Measurements from ENCODE around the gene PMAIP1. TPM values are rescaled to one million over a fixed set of nuclear protein-coding genes. Genes with fewer than 3 reads are reported as not detected.

Gene PMAIP1
- total and polyA plus RNA-seq, 7 donors, result 0.25 to 2.9 (median 0.89) TPM

- Histone ChIP-seq H3K4me1 (no peaks in the 10 kb centered on the region), H3K27me3 (ENCODE audit: insufficient read depth in 3 of 3, low read length in 2 of 3) (peaks cover 0 to 57% (median 0%) of the 10 kb centered on the region in 3 donors), H3K27ac (peak overlapping the region; percentile 46), H3K4me3 (peak overlapping the region; percentile 66), H3K36me3 (ENCODE audit: insufficient read depth in 1 of 2, low read depth in 1 of 2) (no peaks in the 10 kb centered on the region), H3K9me3 (no peaks in the 10 kb centered on the region)
- 1 to 2% (median 2%) methylated on average over 45 to 51 of the region's 51 CpGs for WGBS, 3 donors
- peak in 3 of 4 donors; percentile 29 to 44 (median 36) for ATAC-seq
- intact Hi-C loops (cut with DNase I), result no loop called here
- DNase-seq, result no peak
- TF ChIP-seq CTCF (IDR thresholded peaks at IDR 0.05), result no peak
Measured at GRCh38 chr18:59900222-59901128, 679 bp downstream of the PMAIP1 start.

- no peak overlapping the region for H3K4me3 ChIP-seq
- 80 to 86% (median 84%) methylated on average over 8 of the region's 8 CpGs for WGBS, 3 donors
- no peaks in the 10 kb centered on the region for H3K36me3 ChIP-seq (ENCODE audit: insufficient read depth in 1 of 2, low read depth in 1 of 2)
- H3K9me3 ChIP-seq, result no peaks in the 10 kb centered on the region
- peaks cover 0 to 57% (median 0%) of the 10 kb centered on the region in 3 donors for H3K27me3 ChIP-seq (ENCODE audit: insufficient read depth in 3 of 3, low read length in 2 of 3)
- DNase-seq (no peak), ATAC-seq (no peak)
- no peak for TF ChIP-seq CTCF (IDR thresholded peaks at IDR 0.05)
- intact Hi-C loops (cut with DNase I), result no loop called here
- no peak overlapping the region for H3K27ac ChIP-seq
- H3K4me1 ChIP-seq, result no peaks in the 10 kb centered on the region
Measured at GRCh38 chr18:59902131-59902992, 2.6 kb downstream of the PMAIP1 start.

- Histone ChIP-seq H3K27me3 (ENCODE audit: insufficient read depth in 3 of 3, low read length in 2 of 3) (peaks cover 0 to 57% (median 0%) of the 10 kb centered on the region in 3 donors), H3K4me1 (no peaks in the 10 kb centered on the region), H3K9me3 (no peaks in the 10 kb centered on the region), H3K27ac (no peak overlapping the region), H3K36me3 (ENCODE audit: insufficient read depth in 1 of 2, low read depth in 1 of 2) (no peaks in the 10 kb centered on the region), H3K4me3 (no peak overlapping the region)
- 91 to 96% (median 94%) methylated on average over 8 of the region's 8 CpGs for WGBS, 3 donors
- intact Hi-C loops (cut with DNase I), result no loop called here
- no peak for TF ChIP-seq CTCF (IDR thresholded peaks at IDR 0.05)
- DNase-seq (no peak), ATAC-seq (no peak)
Measured at GRCh38 chr18:59902993-59903610, 3.3 kb downstream of the PMAIP1 start.

GRCh38 chr18:59904011-59904601 lies 4.3 kb downstream of the PMAIP1 start:
- peaks cover 0 to 54% (median 0%) of the 10 kb centered on the region in 3 donors for H3K27me3 ChIP-seq (ENCODE audit: insufficient read depth in 3 of 3, low read length in 2 of 3)
- no peaks in the 10 kb centered on the region for H3K36me3 ChIP-seq (ENCODE audit: insufficient read depth in 1 of 2, low read depth in 1 of 2)
- H3K27ac ChIP-seq, result peak overlapping the region; percentile 16
- no peaks in the 10 kb centered on the region for H3K9me3 ChIP-seq
- intact Hi-C loops (cut with DNase I), result no loop called here
- WGBS, 3 donors, result 50 to 67% (median 64%) methylated on average over 1 of the region's 1 CpG
- ATAC-seq (no peak), DNase-seq (no peak)
- no peaks in the 10 kb centered on the region for H3K4me1 ChIP-seq
- no peak overlapping the region for H3K4me3 ChIP-seq
- TF ChIP-seq CTCF (IDR thresholded peaks at IDR 0.05), result no peak

All from psoas muscle (tissue), 8 donors.